IMR-90 (cell line): Measurements from ENCODE around the gene CIAO2B. TPM values are rescaled to one million over a fixed set of nuclear protein-coding genes. Genes with fewer than 3 reads are reported as not detected.

Experiments
- ATAC-seq: fragments of 200-7000 bp; cut with Tn5 transposase; 2 replicates; pipeline ENCODE4 v1.9.1; 2020; ENCODE audit warnings: low read depth, mild to moderate bottlenecking, moderate library complexity
- BruUV-seq: library from RNA; stranded (reverse); fragments of 400-500 nt; replicated peaks from 2 replicates; lab custom pipeline; 2021; lab: Mats Ljungman, UMichigan
- CTCF ChIA-PET: fragments of 300-600 bp; formaldehyde crosslinking; extraction: SDS; loops from one replicate; lab custom pipeline; 2021; ENCODE audit warnings: antibody characterized with exemption; lab: Yijun Ruan, JAX
- POLR2A ChIA-PET: fragments of 300-600 bp; sonication (Branson Sonifier 250); formaldehyde crosslinking; loops from one replicate; lab custom pipeline; 2022; ENCODE audit warnings: antibody characterized with exemption; ENCODE audit not compliant: unreplicated experiment; lab: Charles Lee
- DNase-seq: peaks from one replicate; pipeline ENCODE4 v3.0.0; 2013
- H2AFZ ChIP-seq: replicated peaks from 2 replicates; pipeline ENCODE3; 2013; ENCODE audit warnings: low read length, mild to moderate bottlenecking; ENCODE audit not compliant: poor library complexity
- H2AK5ac ChIP-seq: 2 replicates; pipeline ENCODE4 v1.6.1; 2013; ENCODE audit warnings: low read depth, low read length, inconsistent platforms
- H2AK9ac ChIP-seq: replicated peaks from 2 replicates; pipeline ENCODE3; 2013; ENCODE audit warnings: mild to moderate bottlenecking, low read depth, low read length, moderate library complexity; ENCODE audit not compliant: poor library complexity
- H2BK120ac ChIP-seq: 2 replicates; pipeline ENCODE4 v1.6.1; 2013; ENCODE audit warnings: low read depth, low read length, inconsistent platforms
- H2BK15ac ChIP-seq: 3 replicates; pipeline ENCODE4 v1.6.1; 2013; ENCODE audit warnings: low read depth, low read length, inconsistent platforms
- H2BK20ac ChIP-seq: 2 replicates; pipeline ENCODE4 v1.6.1; 2013; ENCODE audit warnings: low read depth, mild to moderate bottlenecking, inconsistent platforms, low read length, moderate library complexity
- H2BK5ac ChIP-seq: 2 replicates; pipeline ENCODE4 v1.6.1; 2013; ENCODE audit warnings: mild to moderate bottlenecking, low read depth, low read length, inconsistent platforms; ENCODE audit not compliant: poor library complexity, severe bottlenecking
- H3K14ac ChIP-seq: replicated peaks from 2 replicates; pipeline ENCODE4 v1.6.1; 2013; ENCODE audit warnings: low read depth, low read length, inconsistent platforms
- H3K18ac ChIP-seq: 2 replicates; pipeline ENCODE4 v1.6.1; 2013; ENCODE audit warnings: low read depth, low read length, control low read depth
- H3K23ac ChIP-seq: 2 replicates; pipeline ENCODE4 v1.6.1; 2013; ENCODE audit warnings: low read depth, low read length, inconsistent platforms
- H3K27ac ChIP-seq: 2 replicates; pipeline ENCODE4 v1.5.1; 2013; ENCODE audit warnings: mild to moderate bottlenecking, control low read depth, low read length; ENCODE audit not compliant: insufficient read depth
- H3K27me3 ChIP-seq: 2 replicates; pipeline ENCODE4 v1.6.1; 2013; ENCODE audit warnings: low read length; ENCODE audit not compliant: control insufficient read depth, insufficient read depth
- H3K36me3 ChIP-seq: 2 replicates; pipeline ENCODE4 v1.6.1; 2013; ENCODE audit warnings: low read length, mixed read lengths; ENCODE audit not compliant: control insufficient read depth, insufficient read depth
- H3K4ac ChIP-seq: 2 replicates; pipeline ENCODE4 v1.6.1; 2013; ENCODE audit warnings: low read depth, low read length, inconsistent platforms
- H3K4me1 ChIP-seq: 2 replicates; pipeline ENCODE4 v1.6.1; 2013; ENCODE audit warnings: low read length, mixed read lengths; ENCODE audit not compliant: control insufficient read depth, insufficient read depth
- H3K4me2 ChIP-seq: 2 replicates; pipeline ENCODE4 v1.6.1; 2013; ENCODE audit warnings: low read depth, mild to moderate bottlenecking, control low read depth, low read length, moderate library complexity
- H3K4me3 ChIP-seq: 2 replicates; pipeline ENCODE4 v1.5.1; 2013; ENCODE audit warnings: low read depth, mild to moderate bottlenecking, control low read depth, low read length, moderate library complexity; ENCODE audit not compliant: insufficient read depth
- H3K56ac ChIP-seq: 2 replicates; pipeline ENCODE4 v1.6.1; 2013; ENCODE audit warnings: low read length, inconsistent platforms; ENCODE audit not compliant: insufficient read depth; ENCODE audit errors: extremely low read depth
- H3K79me1 ChIP-seq, 2 experiments: 2 replicates each; pipeline ENCODE4 v1.6.1; 2013; ENCODE audit warnings: low read length in 2 of 2, inconsistent platforms in 1 of 2, low read depth in 1 of 2
- H3K9ac ChIP-seq: 2 replicates; pipeline ENCODE4 v1.6.1; 2013; ENCODE audit warnings: low read depth, low read length, control low read depth
- H3K9me1 ChIP-seq: 2 replicates; pipeline ENCODE4 v1.6.1; 2013; ENCODE audit warnings: low read length, inconsistent platforms; ENCODE audit not compliant: insufficient read depth
- H3K9me3 ChIP-seq: 2 replicates; pipeline ENCODE4 v1.6.1; 2013; ENCODE audit warnings: low read length; ENCODE audit not compliant: control insufficient read depth, insufficient read depth
- H4K20me1 ChIP-seq: 2 replicates; pipeline ENCODE4 v1.6.1; 2013; ENCODE audit warnings: low read length, inconsistent platforms; ENCODE audit not compliant: insufficient read depth
- H4K5ac ChIP-seq: 2 replicates; pipeline ENCODE4 v1.6.1; 2013; ENCODE audit warnings: mild to moderate bottlenecking, low read depth, low read length, control low read depth
- H4K8ac ChIP-seq, 2 experiments: 2 replicates each; pipeline ENCODE4 v1.6.1; 2013; ENCODE audit warnings: low read depth in 2 of 2, low read length in 2 of 2, control low read depth in 1 of 2, inconsistent platforms in 1 of 2
- H4K91ac ChIP-seq: 2 replicates; pipeline ENCODE4 v1.6.1; 2013; ENCODE audit warnings: low read depth, low read length, inconsistent platforms; ENCODE audit not compliant: insufficient read depth
- CTCF ChIP-seq: conservative IDR thresholded peaks from 2 replicates; pipeline ENCODE4 v1.5.1; 2012; ENCODE audit warnings: mild to moderate bottlenecking, low read depth, low read length, improper control_type of control experiment
- FOS ChIP-seq: fragments of 150-350 bp; IDR thresholded peaks from 2 replicates; pipeline ENCODE4 v1.6.1; 2016; ENCODE audit warnings: low read depth, low read length
- MAFK ChIP-seq: IDR thresholded peaks from 2 replicates; pipeline ENCODE4 v1.6.1; 2012; ENCODE audit warnings: low read depth, low read length, improper control_type of control experiment
- NFE2L2 ChIP-seq: fragments of 150-350 bp; IDR thresholded peaks from 2 replicates; pipeline ENCODE4 v1.6.1; 2016; ENCODE audit warnings: low read depth, mild to moderate bottlenecking, low read length
- POLR2A ChIP-seq: IDR thresholded peaks from 2 replicates; pipeline ENCODE4 v1.6.1; 2012; ENCODE audit warnings: mild to moderate bottlenecking, low read depth, low read length
- RAD21 ChIP-seq: IDR thresholded peaks from 2 replicates; pipeline ENCODE4 v1.6.1; 2012; ENCODE audit warnings: low read length, improper control_type of control experiment
- RFX5 ChIP-seq: IDR thresholded peaks from 2 replicates; pipeline ENCODE4 v1.8.0; 2012; ENCODE audit warnings: low read depth, mild to moderate bottlenecking, low read length, moderate library complexity
- SMC3 ChIP-seq: fragments of 150-350 bp; IDR thresholded peaks from 2 replicates; pipeline ENCODE4 v1.6.1; 2016; ENCODE audit warnings: low read depth, mild to moderate bottlenecking, antibody characterized with exemption, low read length, moderate library complexity
- WGBS, 2 experiments: methylation state at CpG; one replicate each; pipeline versions ENCODE4 v1.1.5 to v1.1.7; 2013; ENCODE audit warnings: missing lambda C conversion rate in 2 of 2; ENCODE audit not compliant: insufficient read length in 1 of 2; ENCODE audit errors: extremely low coverage in 2 of 2; 5-methylcytosine and 5-hydroxymethylcytosine counted together
- dilution Hi-C: fragments of 300-500 bp; cut with HindIII; formaldehyde crosslinking; loops from one replicate; pipeline ENCODE4 v1.14.3; 2018; ENCODE audit warnings: low sequenced_read_pairs; ENCODE audit not compliant: unreplicated experiment
- in situ Hi-C: fragments of 300-500 bp; cut with MboI; formaldehyde crosslinking; loops from 3 replicates; pipeline ENCODE4 v1.14.3; 2019; ENCODE audit warnings: low sequenced_read_pairs, inconsistent platforms, mixed read lengths
- intact Hi-C: fragments of 100-400 bp; cut with micrococcal nuclease; formaldehyde crosslinking; loops from 2 replicates; pipeline ENCODE4 v1.10.0; 2022
- polyA plus RNA-seq, 3 experiments: library from polyadenylated mRNA; depleted of rRNA; stranded (reverse); fragments of >200 nt; gene quantifications; 2 replicates each; pipeline ENCODE4 v1.2.3, GENCODE V29; 2012; ENCODE audit warnings: low replicate concordance in 1 of 3
- total RNA-seq: library from RNA; depleted of rRNA; stranded (reverse); fragments of >200 nt; gene quantifications from 2 replicates; pipeline ENCODE4 v1.2.3, GENCODE V29; 2012

Gene CIAO2B
- total and polyA plus RNA-seq, 2 of the 4 experiments (the other 2 are of a cell fraction): 148 to 234 TPM

GRCh38 chr16:66940236-66940635 is 6.0 kb upstream of the CIAO2B start:
- WGBS, 2 experiments: 100% methylated on average over 4 of the region's 16 CpGs; no CpG with 5 or more reads in 1 of the 2 experiments
- no peak overlapping the region for H3K56ac ChIP-seq
- peaks cover 12 to 59% of the 10 kb centered on the region in 2 experiments for H3K79me1 ChIP-seq
- H4K91ac ChIP-seq: no peak overlapping the region
- H2BK120ac ChIP-seq: no peak overlapping the region
- ChIA-PET POLR2A (no interaction called here), CTCF (no interaction called here)
- H3K14ac ChIP-seq: no peak overlapping the region
- H4K5ac ChIP-seq: no peak overlapping the region
- no peak overlapping the region for H2BK20ac ChIP-seq
- in situ Hi-C loops: no loop called here
- H2BK15ac ChIP-seq: no peak overlapping the region
- dilution Hi-C loops: no loop called here
- no peak overlapping the region for H2AFZ ChIP-seq
- H2AK5ac ChIP-seq: no peak overlapping the region
- no peaks in the 10 kb centered on the region for H3K27me3 ChIP-seq
- no peak overlapping the region for H3K23ac ChIP-seq
- no peak overlapping the region for H3K4me2 ChIP-seq
- H2AK9ac ChIP-seq: no peak overlapping the region
- no peak overlapping the region for H3K18ac ChIP-seq
- H3K4me1 ChIP-seq: peaks cover 4% of the 10 kb centered on the region; the same call in 1 of the 2 replicates
- no TSS peak for BruUV-seq
- H3K9me1 ChIP-seq: peaks cover 15% of the 10 kb centered on the region
- H3K27ac ChIP-seq: no peak overlapping the region
- peaks cover 30% of the 10 kb centered on the region for H4K20me1 ChIP-seq
- H2BK5ac ChIP-seq: no peak overlapping the region
- DNase-seq (no peak), ATAC-seq (no peak)
- no peak overlapping the region for H4K8ac ChIP-seq
- peaks cover 64% of the 10 kb centered on the region for H3K36me3 ChIP-seq
- no peak overlapping the region for H3K9ac ChIP-seq
- intact Hi-C loops: no loop called here
- TF ChIP-seq MAFK (no peak), POLR2A (no peak), RFX5 (no peak), FOS (no peak), NFE2L2 (no peak), RAD21 (no peak), SMC3 (no peak), CTCF (no peak)
- H3K9me3 ChIP-seq: no peaks in the 10 kb centered on the region
- H3K4ac ChIP-seq: no peak overlapping the region
- H3K4me3 ChIP-seq: no peak overlapping the region
